EH (cell line): ENCODE measurements around the gene SULT1E1.

Source experiments
- DNase-seq: peaks from one replicate; pipeline ENCODE4 v3.0.0-alpha.2; 2015; ENCODE audit warnings: low read depth

The SULT1E1 gene

GRCh38 chr4:69860052-69860451 lies at the start of gene SULT1E1:
TSS of gene SULT1E1 (minus strand) at chr4:69860145. CDS start at chr4:69857644, 2,501 bp downstream.
- DNase-seq, result no peak

DNA sequence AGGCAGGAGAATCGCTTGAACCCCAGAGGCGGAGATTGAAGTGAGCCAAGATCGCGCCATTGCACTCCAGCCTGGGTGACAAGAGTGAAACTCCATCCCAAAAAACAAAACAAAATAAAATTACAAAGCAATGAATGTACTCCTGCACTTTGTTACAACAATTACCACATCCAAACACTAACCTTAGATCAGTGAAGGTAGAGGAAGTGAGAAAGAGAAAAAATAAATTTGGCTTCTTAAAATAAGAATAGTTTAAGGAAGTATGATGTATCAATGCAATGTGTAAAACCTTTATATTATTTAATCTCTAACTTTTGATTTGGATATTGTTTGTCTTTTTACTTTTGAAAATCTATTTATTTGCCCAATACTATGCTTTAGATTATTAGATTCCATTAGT lies 49.2 kb upstream of the SULT1E1 start:
- DNase-seq, result no peak

- DNase-seq, result no peak
These were observed 47.2 kb upstream of the SULT1E1 start for GRCh38 chr4:69907151-69907550.

DNA sequence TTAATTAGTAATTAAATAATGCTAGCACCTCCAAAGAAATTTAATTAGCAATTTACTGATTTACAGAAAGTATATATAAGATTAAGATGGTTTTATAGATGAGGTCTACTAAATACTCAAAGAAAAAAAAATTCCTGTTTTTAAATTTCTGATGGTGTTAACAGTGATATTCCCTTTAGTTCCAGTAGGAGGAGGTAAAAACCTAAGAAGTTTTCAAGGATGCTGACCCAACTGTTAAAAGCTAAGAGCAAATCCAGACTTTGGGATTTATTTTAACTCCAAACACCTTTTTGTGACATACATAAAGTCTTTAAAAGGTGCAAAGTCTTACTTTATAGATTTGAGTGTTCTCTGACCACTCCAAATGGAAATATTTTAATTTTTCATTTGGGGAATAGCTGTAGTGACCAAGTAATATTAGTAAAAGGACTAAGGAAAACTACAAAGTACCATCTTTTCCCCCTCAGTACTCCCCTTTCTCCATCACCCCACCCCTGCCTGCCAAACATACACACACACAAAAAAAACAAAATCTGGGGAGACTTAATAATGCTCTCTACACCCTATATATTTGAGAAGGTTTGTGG lies 36.7 kb upstream of the SULT1E1 start:
- DNase-seq, result no peak

- no peak for DNase-seq
These were observed 34.8 kb upstream of the SULT1E1 start for GRCh38 chr4:69894721-69895120.

DNA sequence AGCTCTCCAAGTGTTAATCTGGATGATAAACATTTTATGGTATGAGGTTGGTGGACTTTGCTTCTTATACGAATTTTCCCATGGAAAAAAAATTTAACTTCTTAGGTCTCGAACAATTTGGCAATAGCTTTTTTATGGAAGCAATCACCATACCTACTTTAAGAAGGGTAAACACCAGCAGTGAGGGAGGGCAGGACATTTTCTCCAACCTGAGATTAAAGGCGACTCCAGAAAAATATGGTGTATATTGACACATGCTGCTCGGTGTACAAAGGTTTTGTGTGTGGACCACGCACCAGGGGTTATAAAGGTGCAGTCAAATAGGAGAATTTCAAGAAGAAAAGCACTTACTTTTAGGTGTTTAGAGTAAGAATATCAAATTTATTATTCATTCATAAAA lies 34.2 kb upstream of the SULT1E1 start:
- DNase-seq, result no peak

DNA sequence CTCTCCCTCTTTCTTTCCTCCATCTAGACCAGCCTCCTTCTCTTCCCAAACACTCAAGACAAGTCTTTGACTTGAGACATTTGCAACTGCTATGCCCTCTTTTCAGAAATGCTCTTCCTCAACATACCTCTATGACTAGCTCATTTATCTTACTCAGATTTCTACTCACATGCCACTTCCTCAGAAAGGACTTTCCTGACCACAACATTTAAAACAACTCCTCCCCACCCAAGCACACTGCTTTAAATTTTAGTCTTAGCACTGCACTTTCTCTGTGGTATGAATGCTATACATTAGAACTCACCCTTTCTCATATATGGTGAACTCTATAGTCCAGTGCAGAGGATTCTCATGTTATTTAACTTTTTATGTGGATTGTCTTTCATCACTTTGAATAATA lies 28.4 kb upstream of the SULT1E1 start:
- DNase-seq, result no peak

GRCh38 chr4:69882150-69882549 lies 22.2 kb upstream of the SULT1E1 start:
- no peak for DNase-seq

DNA sequence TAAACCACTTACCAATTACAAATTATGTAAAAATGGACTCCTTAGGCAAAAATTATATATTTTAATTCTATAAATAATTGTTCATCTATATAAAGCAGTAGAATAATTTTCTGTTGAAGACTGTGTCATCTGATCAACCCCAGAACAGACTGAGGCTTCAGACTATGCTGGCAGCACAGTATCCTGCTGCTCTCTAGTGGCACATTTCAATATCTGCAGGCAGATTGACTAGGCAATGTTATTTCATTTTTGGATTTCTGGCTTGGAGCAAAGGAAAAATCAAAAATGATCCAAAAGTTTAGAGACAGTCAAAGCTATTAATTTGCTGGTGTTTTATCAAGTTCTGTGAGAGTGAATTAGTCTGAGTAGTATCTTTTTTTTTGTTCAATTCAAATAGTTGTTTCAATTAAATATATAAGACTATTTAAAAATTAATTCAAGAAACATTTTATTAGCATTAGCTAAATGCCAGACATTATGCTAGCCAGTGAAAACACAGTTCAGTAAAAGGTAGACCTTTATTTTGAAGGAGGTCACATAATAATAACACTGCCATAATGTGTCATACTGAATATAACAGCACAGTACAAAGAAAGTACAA lies 21.3 kb upstream of the SULT1E1 start:
- DNase-seq, result peak; percentile 4

GRCh38 chr4:69878250-69878649 lies 18.3 kb upstream of the SULT1E1 start:
- no peak for DNase-seq

DNA sequence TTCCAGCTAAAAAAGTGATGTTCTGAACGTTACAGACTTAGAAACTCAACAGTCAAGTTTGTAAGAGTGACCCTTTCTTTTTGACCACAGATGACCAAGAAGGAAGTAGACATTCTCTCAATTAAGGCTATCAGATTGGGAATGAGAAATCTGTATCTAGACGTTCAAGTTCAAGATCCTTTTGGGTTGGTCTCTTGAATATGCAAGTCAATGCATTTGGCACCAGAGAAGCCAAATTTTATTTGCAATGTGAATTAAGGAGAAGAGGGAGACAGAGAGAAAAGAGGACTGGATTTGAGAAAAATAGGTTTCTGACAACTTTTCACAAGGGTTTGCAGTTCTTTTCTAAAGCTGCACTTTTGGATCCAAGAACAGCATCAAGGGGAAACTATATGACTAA lies 17.5 kb upstream of the SULT1E1 start:
- DNase-seq, result no peak

GRCh38 chr4:69876071-69876470 lies 16.1 kb upstream of the SULT1E1 start:
- no peak for DNase-seq

GRCh38 chr4:69875576-69875975 lies 15.6 kb upstream of the SULT1E1 start:
- no peak for DNase-seq

GRCh38 chr4:69874507-69874906 lies 14.6 kb upstream of the SULT1E1 start:
- DNase-seq, result no peak

- DNase-seq, result no peak
These were observed 1.8 kb upstream of the SULT1E1 start for GRCh38 chr4:69861756-69862155.

DNA sequence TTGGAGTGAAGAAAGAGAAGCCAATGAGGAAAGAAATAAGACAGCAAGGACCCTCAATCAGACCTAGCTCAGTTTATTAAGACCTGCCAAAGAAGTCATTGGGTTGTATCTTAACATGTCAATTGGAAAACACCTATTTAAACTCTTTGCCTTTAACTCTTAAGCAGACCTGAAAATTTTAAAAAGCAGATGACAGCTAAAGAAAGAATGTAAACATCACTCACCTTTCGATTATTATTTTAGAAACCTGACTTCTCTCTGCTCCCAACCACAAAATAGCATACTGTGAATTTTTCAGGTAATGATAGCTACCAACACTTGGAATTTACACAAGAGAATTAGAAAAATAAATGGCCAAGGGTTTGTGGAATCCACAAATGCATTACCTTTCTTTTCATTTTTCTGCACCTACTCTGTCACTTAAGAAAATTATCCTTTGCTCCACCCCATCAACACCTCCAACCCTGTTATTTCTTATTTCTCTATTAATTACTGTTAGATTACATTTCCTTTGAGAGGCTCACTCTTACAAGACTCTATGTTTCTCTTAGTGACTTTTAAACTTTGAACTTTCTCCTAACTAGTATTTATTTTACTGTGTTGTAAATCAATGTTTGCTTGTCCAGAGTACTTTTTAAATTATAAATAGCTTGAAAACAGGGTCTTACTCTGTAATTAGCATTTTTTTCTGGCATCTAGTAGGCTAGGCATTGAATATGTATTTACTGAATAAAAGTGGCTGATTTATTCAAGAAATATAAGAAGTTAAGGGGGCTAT lies 765 bp upstream of the SULT1E1 start:
- no peak for DNase-seq

DNA sequence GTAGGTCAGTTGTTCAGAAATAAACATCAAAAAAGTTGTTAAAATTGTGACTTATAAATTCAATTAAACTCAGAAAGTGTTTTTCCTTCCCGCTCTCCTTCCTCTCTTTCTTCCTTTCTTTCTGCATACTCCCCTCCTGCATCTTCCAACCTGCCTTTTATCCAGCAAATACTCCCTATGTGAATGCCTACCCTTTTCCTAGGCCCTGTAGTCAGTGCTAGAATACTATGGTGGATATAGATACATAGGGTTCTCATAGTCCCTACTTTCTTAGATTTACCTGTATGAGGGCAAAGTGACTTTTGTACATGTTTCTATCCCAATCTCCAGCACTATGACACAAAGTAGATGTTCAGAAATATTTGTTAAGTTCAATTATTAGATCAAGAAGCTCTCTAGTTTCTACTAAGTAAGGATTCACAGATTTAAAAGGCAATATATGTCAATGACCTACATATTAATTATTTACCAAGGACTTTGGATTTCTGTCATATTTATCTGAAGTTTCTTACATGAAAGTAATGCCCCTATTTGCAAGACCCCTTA lies 732 bp downstream of the SULT1E1 start:
- DNase-seq, result no peak

- no peak for DNase-seq
These were observed 1.3 kb downstream of the SULT1E1 start for GRCh38 chr4:69858690-69859089.

DNA sequence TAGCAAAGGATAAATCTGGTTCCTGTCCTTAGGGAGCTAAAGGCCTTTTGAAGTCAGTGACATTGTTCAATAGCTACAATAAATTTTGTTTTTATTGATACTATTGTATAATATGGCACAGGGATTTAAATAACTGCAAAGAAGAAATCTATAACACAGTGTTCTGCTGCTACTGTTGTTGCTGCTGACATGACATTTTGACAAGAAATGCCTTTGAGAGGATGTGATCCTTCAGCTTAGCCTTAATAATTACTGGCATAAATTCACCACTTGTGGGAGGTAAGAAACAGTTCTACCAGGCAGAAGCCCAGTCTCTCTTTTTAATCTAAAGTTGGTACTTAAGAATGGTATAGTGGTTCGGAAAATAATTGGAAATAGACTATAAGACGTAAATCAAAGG lies 4.1 kb downstream of the SULT1E1 start:
- no peak for DNase-seq

DNA sequence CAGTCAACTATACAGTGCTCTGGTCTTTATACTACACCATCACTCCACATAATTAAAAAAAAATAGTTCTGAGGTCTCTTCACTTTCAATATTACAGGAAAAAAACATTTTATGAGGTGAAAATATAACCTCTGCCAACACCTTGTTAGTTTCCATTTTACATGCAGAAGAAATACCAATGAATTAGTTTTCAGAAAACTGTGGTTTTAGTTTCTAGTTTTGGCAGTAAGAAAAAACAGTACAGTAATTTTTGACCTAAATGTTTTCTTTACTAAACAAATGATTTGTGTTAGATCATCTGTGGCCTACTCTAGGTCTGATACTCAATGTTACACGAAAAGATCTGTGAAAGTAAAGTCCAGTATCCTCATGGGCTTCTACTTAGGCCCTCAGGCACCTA lies 10.0 kb downstream of the SULT1E1 start:
- no peak for DNase-seq

DNA sequence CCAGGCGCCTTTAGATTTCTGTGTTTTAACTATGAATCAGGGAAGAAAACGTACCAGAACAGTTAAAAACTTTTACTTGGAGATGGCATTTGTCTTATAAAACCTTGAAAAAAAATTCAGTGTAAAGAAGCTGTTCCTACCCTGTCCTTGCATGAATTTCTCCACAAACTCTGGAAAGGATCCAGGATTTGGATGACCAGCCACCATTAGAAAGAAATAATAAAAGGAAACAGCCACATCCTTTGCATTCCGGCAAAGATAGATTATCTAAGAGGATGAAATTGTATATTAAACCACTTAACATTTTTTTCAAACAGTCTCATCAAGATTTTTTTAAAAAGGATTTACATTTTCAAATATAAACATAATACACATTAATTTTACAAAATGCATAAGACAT lies 10.6 kb downstream of the SULT1E1 start:
- DNase-seq, result no peak

GRCh38 chr4:69848028-69848427 lies 11.9 kb downstream of the SULT1E1 start:
- no peak for DNase-seq

- no peak for DNase-seq
These were observed 16.0 kb downstream of the SULT1E1 start for GRCh38 chr4:69843932-69844331.
